ENCODE measurements around the gene FCGR3B.
"Not testable (repeated sequence)": the region's sequence is repeated elsewhere in the genome, so short reads cannot be mapped to it uniquely, and the experiment has no call there.

FCGR3B gene

DNA sequence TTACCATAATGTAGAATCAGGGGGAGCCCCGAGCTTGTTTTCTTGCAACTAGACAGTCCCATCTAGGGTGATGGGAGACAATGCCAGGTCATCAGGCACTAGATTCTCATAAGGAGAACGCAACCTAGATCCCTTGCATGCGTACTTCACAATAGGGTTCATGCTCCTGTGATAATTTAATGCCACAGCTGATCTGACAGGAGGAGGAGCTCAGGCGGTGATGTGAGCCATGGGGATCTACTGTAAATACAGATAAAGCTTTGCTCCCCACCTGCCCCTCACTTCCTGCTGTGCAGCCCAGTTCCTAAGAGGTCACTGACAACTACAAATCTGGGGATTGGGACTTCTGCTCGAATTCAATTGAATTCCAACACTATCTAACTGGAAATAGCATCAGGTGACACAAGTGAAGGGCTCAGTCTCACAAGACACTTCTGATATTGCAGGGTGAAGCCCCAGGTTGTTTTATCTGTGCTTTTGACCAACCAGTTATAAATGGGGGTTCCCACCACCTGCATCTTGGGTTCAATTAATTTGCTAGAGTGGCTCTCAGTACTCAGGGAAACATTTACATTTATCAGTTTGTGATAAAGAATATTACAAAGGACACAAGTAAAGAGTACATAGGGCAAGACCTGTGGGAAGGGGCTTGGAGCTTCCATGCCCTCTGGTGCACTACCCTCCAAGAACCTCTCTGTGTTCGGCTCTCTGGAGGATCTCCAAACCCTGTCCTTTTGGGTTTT lies 7.4 kb upstream of the FCGR3B start:
- DNase-seq (ENCODE audit: low read depth): not testable (repeated sequence)

DNA sequence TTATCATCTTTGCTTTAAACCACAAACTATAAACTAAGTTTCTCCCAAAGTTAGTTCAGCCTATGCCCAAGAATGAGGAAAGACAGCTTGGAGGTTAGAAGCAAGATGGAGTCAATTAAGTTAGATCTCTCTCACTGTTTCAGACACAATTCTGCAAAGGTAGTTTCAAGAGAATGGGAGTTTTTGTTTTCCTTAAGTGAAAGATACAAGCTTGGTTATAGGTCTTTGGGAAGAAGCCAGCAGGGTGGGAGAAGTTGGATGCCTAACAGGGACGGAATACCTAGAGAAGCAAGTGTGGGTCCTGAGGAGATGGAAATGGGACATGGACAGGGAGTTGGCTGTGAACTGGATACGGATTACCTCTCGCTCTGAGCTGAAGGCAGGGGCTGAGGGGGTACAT lies 6.0 kb upstream of the FCGR3B start:
- DNase-seq (ENCODE audit: low read depth): not testable (repeated sequence)

DNA sequence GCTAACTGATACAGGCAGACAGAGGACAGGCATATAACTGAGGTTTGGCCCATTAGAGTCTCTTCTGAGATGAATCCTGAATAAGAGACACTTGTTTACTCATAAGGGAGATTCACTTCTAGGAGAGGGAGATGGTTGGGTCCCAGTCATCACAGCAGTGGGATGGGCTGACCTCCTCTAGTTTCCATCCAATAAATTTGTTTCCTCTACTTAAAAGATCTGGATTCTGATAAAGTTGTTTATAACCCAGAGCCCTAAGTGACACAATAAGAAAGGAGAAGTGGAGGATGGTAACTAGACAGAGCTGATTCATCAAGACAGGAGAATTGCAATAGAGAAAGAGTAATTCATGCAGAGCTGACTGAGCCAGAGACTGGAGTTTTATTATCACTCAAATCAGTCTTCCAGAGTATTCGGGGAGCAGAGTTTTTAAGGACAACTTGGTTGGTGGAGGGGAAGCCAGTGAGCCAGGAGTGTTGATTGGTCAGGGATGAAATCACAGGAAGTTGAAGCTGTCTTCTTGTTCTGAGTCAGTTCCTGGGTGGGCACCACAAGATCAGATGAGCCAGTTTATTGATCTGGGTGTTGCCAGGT lies 5.3 kb upstream of the FCGR3B start:
- DNase-seq (ENCODE audit: low read depth): not testable (repeated sequence)

DNA sequence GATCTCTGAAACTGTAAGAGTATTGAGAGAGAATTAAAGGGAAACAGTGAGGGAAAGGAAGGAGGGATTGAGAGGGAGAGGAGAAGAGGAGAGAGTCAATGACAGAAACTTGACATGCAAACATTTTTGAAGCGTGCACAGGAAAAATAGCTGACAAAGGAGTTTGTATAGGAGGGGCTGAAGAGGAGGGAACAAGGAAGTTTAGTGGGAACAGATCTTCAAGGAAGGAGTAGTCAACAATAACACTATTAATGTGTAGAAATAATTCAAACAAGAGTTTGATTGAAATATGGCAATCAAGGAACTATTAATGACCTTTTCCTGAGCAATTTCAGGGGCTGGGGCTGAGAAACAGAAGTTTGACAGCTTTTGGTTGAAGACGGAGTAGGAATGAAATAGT lies 4.0 kb upstream of the FCGR3B start:
- not testable (repeated sequence) for DNase-seq (ENCODE audit: low read depth)

DNA sequence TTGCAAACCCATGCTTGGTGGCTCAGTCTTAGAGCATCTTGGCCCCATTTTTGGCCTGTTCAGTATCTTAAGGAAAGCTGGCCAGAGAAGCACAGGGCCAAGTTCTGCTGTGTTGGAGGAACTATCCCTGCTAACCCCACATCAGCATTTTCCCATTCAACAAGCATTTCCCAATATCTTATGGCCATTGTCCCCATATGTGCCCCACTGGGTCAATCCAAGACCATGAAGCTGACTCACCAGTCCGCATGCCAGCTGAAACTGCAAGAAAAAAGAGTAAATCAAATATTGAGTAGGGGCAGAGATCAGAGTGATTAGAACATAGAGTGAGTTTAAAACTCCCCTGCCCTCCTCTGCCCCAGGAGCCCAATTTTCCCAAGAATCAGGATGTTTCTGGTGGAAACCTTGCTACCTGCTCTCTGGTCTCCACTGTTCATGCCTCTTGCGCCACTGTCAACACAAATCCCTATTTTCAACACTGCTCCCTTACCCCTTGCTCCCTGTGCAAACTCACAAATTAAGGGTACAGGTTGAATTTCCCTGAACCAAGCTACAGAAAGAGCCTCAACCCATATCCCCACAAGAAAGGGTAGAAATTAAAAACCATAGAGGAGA lies 741 bp downstream of the FCGR3B start:
- not testable (repeated sequence) for DNase-seq (ENCODE audit: low read depth)

DNA sequence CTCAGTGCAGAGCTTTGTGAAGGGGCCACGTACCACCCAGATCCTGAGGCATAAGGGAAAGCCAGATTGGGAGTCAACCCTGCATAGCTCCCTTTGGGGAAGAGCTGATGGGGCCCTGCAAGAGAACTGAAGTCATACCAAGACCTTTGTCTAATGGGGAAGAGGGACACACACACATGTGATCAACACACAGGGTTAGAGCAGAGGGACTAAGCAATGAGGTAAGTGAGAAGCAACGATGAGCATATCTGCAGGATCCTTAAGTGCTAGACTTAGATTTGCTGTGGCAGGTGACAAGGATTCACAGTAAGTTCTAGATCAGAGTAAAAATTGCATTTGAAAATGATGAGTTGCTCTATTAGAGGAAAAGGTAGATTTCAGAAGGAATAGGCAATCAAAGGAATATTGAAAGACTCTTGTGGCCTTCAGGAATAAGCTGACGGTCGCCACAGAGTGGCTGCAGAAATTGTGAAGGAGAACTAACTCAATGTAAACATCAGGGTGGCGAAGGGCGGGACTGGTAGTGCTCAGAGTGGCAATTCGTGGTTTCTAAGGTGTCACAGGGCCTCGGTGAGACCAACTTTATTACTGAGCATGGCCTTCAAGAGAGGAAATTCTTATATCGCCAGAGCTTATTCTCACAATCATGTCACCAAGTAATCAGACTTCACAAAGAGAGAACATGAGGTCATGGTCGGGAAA lies 4.4 kb downstream of the FCGR3B start:
- DNase-seq (ENCODE audit: low read depth): not testable (repeated sequence)

DNA sequence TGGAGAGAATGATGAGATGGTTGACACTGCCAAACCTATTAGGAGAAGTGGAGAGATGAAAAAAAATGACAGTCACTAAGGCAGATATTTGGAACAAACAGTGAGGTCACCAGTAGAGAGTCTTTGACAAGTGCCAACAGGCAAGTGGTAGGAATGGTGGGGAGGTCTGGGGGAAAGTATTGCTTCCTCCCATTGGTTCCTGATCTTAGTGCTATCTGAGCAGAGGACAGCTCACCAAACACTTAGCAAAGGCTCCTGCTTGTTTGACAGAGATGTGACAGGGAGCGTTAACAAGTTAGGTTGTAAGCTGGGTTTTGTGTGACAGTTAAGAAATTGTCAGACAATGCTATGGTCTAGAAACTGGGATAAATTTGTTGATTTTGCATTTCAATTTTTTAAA lies 6.4 kb downstream of the FCGR3B start:
- DNase-seq (ENCODE audit: low read depth): not testable (repeated sequence)

DNA sequence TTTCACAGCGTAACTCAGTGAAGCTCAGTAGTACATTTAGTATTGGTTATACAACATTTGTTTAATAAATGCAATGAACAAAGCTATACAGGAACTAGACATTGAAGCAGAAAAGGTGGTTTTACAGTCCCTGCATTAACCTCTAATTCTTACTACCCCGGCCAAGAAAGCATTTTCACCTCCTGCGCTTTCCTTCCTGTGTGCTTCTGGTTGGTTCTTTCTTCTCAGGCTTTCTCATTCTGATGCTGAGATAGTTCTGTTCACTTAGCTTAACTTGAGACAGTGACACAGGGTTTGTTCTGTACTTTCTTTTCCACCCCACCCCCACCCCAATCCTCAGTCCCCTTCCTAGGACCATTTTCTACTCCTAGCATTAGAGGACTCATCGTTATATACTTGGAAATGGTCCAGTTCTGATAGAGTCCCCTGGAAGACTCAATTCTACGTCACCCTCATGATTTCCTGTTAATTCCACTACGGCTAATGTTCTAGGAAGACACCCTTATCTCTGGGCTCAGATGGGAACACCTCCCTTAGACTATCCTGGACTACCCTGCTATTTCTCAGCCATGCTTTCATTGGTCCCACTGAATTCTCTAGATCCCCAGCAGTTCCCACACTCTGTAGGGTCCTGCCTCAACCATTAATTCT lies 7.5 kb downstream of the FCGR3B start:
- DNase-seq (ENCODE audit: low read depth): not testable (repeated sequence)

DNA sequence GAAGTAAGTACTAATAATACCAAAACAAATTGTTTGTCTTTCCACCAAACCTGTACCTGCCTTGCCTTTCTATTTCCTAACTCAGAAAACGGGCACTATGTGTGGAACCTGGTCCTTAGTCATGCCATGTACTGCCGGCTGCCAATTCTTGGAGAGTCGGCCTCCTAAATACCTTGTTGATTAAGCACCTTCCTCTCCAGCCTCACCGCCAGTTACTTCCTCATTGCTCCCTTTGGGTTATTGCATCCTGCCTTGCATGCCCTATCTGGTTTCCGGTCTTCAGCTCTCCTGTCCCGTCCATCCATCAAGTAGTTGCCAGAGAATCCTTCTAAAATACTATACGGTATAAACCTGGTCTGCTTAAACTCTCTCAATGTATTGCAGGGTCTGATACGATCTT lies 8.9 kb downstream of the FCGR3B start:
- not testable (repeated sequence) for DNase-seq (ENCODE audit: low read depth)

DNA sequence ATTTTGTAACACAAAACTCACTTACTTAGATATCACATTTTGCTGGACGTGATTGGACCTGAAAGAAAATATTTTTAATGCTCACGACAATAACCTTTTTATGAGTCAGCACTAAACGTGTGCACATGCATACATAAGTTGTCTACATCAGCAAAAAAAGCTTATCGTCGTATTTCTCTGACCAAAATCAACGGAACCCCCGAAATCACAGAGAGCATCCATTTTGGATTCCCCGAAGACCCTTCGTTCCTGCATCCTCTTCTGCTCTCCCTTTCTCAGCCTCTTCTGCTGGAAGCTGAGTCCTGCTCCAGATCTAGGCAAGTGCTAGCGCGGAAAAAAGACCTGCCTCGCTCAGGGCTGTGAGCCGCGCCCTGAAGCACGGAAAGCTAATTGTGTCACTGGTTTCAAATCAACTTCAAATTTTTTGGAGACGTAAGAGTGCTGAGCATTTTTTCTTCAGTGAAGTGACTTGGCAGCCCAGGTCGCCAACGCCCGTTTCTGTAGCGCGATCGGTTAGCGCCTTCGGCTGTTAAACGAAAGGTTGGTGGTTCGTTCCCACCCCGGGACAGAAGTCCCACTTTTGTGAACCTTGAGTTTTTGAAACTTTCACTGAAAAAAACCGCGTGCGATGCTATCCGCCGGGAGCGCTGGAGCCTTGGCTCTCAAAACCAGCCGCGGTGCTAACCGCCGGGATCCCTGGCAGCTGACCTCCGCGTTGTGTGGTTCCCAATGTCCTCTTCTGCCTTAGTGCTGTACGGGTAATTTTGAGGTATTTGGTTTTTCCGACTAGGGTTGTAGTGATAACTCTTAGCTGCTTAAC lies 9.6 kb downstream of the FCGR3B start:
- peak; percentile 37 for DNase-seq (ENCODE audit: low read depth)

DNA sequence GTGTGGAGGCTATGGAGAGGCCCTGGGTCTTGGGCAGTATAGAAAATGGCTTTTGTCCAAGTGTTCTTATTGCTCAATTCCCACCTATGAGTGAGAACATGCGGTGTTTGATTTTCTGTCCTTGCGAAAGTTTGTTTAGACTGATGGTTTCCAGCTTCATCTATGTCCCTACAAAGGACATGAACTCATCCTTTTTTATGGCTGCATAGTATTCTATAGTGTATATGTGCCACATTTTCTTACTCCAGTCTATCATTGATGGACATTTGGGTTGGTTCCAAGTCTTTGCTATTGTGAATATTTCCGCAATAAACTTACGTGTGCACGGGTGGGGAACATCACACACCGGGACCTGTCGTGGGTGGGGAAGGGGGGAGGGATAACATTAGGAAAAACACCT lies 10.6 kb downstream of the FCGR3B start:
- not testable (repeated sequence) for DNase-seq (ENCODE audit: low read depth)

DNA sequence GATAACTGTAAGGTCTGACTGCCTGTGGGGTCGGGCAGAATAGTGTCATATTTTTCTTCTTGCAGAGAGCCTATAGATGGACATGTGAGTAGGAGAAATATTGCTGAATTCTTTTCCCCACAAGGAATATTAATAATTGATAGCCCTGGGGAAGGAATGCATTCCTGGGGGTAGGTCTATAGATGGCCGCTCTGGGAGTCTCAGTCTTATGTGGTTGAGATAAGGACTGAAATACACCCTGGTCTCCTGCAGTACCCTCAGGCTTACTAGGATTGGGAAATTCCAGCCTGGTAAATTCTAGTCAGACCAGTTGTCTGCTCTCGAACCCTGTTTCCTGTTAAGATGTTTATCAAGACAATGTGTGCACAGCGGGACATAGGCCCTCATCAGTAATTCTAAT lies 12.5 kb downstream of the FCGR3B start:
- DNase-seq (ENCODE audit: low read depth): not testable (repeated sequence)

DNA sequence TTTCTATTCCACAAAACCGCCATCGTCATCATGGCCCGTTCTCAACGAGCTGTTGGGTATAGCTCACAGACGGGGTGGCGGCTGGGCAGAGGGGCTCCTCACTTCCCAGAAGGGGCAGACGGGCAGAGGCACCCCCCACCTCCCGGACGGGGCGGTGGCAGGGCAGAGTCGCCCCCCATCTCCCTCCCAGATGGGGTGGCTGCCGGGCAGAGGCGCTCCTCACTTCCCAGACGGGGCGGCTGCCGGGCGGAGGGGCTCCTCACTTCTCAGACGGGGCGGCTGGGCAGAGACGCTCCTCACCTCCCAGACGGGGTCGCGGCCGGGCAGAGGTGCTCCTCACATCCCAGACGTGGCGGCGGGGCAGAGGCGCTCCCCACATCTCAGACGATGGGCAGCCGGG lies 14.6 kb downstream of the FCGR3B start:
- DNase-seq (ENCODE audit: low read depth): not testable (repeated sequence)

DNA sequence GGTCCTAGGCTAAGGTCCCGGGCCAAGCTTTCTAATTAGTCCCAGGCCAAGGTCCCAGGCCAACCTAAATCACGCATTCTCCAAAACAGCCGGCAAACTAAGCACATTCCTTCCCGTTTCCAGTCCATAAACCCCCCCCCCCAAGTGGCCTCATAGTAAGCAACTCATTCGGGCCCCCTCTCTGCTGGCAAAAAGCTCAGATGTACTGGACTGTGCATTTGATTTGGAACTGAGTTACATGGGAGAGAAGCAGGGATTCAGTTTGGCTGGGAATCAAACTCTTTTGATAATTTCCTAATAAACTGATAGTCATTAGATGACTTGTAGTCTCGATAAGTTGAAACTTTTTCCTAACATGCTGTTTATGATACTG lies 17.8 kb downstream of the FCGR3B start:
- DNase-seq (ENCODE audit: low read depth): not testable (repeated sequence)

DNA sequence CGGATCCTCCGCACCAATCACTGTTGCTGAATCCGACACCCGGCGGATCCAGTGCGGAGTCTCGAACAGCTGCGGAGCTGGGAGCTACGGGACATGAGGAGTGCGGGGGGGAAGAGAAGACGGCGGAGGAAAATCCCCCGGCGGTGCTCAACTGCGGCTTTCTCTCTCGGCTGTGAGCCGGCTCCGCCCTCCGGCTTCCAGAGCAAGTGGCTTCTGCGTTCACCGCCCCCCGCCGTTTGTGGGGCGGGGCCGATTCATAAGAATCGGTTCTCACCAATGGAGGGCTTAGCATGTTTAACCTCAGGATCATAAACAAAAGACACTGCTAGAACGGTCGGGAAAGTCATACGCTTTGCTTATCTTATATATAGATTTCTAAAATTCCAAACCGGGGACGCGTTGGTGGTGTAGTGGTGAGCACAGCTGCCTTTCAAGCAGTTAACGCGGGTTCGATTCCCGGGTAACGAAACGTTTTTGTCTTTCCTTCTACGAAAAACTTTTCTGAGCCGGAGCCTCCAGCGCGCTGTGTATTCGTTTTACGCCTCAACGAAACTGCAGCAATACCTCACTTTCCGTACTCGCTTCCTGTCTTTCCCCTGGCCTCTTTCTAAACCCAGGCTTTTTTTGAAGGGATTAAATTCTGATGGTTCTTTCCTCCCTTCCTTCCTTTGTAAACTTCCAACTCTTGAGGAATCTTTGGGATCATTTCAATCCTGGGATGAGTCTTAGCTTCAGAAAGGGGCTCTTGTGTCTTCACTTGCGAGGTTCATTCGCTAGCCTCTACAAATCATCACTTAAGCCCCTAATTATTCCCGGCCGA lies 18.4 kb downstream of the FCGR3B start:
- peak; percentile 83 for DNase-seq (ENCODE audit: low read depth)

DNA sequence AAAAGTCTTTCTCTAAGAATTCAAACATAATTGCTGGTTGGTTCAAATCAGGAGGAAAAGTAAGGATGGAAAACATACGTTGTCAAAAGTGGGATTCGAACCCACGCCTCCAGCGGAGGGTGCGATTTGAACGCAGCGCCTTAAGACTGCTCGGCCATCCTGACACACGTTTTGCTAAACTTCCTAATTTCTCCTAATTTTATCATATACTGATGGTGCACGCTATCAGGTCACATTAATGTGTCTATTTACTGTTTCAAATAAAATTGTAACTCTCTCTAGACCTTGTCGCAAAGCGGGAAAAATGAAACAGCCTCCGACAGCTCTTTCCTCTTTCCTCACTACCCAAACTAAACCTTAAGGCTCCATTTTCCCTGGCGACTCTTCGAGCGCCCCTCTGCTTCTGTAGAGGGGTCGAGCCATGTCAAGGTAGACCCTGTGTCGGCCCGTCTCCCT lies 19.1 kb downstream of the FCGR3B start:
- not testable (repeated sequence) for DNase-seq (ENCODE audit: low read depth)

DNA sequence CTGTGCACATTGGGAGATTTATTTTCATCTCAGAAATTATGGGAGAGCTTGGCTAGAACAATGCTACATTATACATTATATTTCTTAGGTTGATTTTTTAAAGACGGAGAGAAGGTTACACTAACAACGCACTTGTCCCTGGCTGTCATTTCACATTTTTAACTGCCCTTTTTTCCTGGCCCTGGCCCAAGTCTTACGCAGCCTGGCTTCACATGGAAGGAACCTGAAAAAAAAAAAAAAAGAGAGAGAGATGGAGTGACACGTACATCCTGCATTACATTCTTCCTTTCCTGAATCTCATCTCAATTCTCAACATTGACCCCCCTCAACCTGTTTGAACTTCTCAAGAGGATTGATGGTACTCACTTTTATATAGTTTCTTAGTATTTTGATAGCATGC lies 20.8 kb downstream of the FCGR3B start:
- not testable (repeated sequence) for DNase-seq (ENCODE audit: low read depth)

DNA sequence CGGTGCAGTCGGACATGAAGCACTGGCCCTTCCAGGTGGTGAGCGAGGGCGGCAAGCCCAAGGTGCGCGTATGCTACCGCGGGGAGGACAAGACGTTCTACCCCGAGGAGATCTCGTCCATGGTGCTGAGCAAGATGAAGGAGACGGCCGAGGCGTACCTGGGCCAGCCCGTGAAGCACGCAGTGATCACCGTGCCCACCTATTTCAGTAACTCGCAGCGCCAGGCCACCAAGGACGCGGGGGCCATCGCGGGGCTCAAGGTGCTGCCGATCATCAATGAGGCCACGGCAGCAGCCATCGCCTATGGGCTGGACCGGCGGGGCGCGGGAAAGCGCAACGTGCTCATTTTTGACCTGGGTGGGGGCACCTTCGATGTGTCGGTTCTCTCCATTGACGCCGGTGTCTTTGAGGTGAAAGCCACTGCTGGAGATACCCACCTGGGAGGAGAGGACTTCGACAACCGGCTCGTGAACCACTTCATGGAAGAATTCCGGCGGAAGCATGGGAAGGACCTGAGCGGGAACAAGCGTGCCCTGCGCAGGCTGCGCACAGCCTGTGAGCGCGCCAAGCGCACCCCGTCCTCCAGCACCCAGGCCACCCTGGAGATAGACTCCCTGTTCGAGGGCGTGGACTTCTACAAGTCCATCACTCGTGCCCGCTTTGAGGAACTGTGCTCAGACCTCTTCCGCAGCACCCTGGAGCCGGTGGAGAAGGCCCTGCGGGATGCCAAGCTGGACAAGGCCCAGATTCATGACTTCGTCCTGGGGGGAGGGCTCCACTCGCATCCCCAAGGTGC lies 24.2 kb downstream of the FCGR3B start:
- not testable (repeated sequence) for DNase-seq (ENCODE audit: low read depth)

DNA sequence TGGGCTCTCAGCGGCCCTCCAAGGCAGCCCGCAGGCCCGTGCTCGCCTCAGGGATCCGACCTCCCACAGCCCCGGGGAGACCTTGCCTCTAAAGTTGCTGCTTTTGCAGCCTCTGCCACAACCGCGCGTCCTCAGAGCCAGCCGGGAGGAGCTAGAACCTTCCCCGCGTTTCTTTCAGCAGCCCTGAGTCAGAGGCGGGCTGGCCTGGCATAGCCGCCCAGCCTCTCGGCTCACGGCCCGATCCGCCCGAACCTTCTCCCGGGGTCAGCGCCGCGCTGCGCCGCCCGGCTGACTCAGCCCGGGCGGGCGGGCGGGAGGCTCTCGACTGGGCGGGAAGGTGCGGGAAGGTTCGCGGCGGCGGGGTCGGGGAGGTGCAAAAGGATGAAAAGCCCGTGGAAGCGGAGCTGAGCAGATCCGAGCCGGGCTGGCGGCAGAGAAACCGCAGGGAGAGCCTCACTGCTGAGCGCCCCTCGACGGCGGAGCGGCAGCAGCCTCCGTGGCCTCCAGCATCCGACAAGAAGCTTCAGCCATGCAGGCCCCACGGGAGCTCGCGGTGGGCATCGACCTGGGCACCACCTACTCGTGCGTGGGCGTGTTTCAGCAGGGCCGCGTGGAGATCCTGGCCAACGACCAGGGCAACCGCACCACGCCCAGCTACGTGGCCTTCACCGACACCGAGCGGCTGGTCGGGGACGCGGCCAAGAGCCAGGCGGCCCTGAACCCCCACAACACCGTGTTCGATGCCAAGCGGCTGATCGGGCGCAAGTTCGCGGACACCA lies 25.0 kb downstream of the FCGR3B start:
- DNase-seq (ENCODE audit: low read depth): not testable (repeated sequence)
